ENCODE results near the gene PRDX1. TPM values are rescaled to one million over a fixed set of nuclear protein-coding genes. Genes with fewer than 3 reads are reported as not detected.
"Not testable (repeated sequence)": the region's sequence is repeated elsewhere in the genome, so short reads cannot be mapped to it uniquely, and the experiment has no call there.

PRDX1 gene
- polyA plus RNA-seq, 2 of the 4 experiments (the other 2 are of a cell fraction): 2,391 to 2,709 TPM

DNA sequence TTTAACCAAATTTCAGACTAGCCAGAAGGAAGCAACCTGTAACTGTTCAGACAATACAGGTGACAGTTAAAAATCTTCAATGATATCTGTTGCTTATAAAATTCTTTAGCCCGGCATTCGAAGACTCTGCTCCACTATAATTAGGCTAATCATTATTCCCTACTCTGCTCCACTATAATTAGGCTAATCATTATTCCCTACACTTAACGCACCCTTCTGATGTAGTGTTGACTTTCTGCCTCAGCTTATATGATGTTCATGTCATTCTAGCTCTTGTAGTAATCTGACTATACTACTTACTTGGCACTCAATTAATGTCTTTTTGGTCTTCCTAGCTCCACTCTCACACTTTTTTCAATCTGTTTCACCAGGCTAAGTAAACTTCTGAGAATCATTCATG is 44.0 kb downstream of the PRDX1 start:
- TF ChIP-seq ZSCAN20 (CRISPR knock-in tag; IDR thresholded peaks at IDR 0.05) (no peak), NFE2L2 (conservative IDR thresholded peaks at IDR 0.05; ENCODE audit: low read length) (no peak), RCOR1 (IDR thresholded peaks at IDR 0.05; ENCODE audit: low read depth, low read length) (no peak), FOSB (CRISPR knock-in tag; IDR thresholded peaks at IDR 0.05) (no peak), RNF2 (IDR thresholded peaks at IDR 0.05; ENCODE audit: borderline replicate concordance, low read depth) (no peak), CHD2 (IDR thresholded peaks at IDR 0.05; ENCODE audit: low read length, partially characterized antibody) (no peak), HOXA7 (CRISPR knock-in tag; IDR thresholded peaks at IDR 0.05) (no peak), MAZ (IDR thresholded peaks at IDR 0.05; ENCODE audit: borderline replicate concordance, low read depth, low read length) (no peak), EP300 (IDR thresholded peaks at IDR 0.05) (no peak), JUN (IDR thresholded peaks at IDR 0.05) (no peak), GATA3 (IDR thresholded peaks at IDR 0.05; ENCODE audit: borderline replicate concordance) (no peak), CHD4 (IDR thresholded peaks at IDR 0.05; ENCODE audit: borderline replicate concordance) (no peak), PHF8 (IDR thresholded peaks at IDR 0.05; ENCODE audit: borderline replicate concordance, low read depth) (no peak)
- TF ChIP-seq, protein P1, sequence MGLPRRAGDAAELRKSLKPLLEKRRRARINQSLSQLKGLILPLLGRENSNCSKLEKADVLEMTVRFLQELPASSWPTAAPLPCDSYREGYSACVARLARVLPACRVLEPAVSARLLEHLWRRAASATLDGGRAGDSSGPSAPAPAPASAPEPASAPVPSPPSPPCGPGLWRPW (IDR thresholded peaks at IDR 0.05): no peak
- TF ChIP-seq, protein P2, sequence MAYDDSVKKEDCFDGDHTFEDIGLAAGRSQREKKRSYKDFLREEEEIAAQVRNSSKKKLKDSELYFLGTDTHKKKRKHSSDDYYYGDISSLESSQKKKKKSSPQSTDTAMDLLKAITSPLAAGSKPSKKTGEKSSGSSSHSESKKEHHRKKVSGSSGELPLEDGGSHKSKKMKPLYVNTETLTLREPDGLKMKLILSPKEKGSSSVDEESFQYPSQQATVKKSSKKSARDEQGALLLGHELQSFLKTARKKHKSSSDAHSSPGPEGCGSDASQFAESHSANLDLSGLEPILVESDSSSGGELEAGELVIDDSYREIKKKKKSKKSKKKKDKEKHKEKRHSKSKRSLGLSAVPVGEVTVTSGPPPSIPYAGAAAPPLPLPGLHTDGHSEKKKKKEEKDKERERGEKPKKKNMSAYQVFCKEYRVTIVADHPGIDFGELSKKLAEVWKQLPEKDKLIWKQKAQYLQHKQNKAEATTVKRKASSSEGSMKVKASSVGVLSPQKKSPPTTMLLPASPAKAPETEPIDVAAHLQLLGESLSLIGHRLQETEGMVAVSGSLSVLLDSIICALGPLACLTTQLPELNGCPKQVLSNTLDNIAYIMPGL (CRISPR knock-in tag; IDR thresholded peaks at IDR 0.05; ENCODE audit: borderline replicate concordance): no peak
- WGBS (ENCODE audit: missing lambda C conversion rate): 94% methylated on average over 3 of the region's 3 CpGs
- Histone ChIP-seq H3K27ac (no peak overlapping the region), H3K4me3 (no peak overlapping the region), H3K4me1 (no peaks in the 10 kb centered on the region), H3K9me3 (no peaks in the 10 kb centered on the region), H3K4me2 (no peak overlapping the region)
- CTCF ChIA-PET: no interaction called here
- POLR2A ChIA-PET: no interaction called here
- FAIRE-seq (no peak), ATAC-seq (no peak), DNase-seq (ENCODE audit: low read depth in 1 of 2, low spot score in 1 of 2) (no peak)

DNA sequence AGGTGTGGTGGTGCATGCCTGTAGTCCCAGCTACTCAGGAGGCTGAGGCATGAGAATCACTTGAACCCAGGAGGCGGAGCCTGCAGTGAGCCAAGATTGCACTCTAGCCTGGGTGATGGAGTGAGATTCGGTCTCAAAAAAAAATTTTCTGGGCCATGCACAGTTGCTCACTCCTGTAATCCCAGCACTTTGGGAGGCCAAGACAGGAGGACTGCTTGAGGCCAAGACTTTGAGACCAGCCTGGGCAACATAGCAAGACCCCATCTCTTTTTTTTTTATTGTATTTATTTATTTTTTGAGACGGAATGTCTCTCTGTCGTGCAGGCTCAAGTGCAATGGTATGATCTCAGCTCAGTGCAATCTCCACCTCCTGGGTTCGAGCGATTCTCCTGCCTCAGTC is 47.5 kb downstream of the PRDX1 start:
- CTCF ChIA-PET; FAIRE-seq; H3K4me3 ChIP-seq; ATAC-seq; H3K4me1 ChIP-seq; H3K4me2 ChIP-seq; H3K27ac ChIP-seq; POLR2A ChIA-PET; H3K9me3 ChIP-seq; DNase-seq (ENCODE audit: low read depth in 1 of 2, low spot score in 1 of 2): not testable (repeated sequence)
- WGBS (ENCODE audit: missing lambda C conversion rate): 81% methylated on average over 6 of the region's 6 CpGs

DNA sequence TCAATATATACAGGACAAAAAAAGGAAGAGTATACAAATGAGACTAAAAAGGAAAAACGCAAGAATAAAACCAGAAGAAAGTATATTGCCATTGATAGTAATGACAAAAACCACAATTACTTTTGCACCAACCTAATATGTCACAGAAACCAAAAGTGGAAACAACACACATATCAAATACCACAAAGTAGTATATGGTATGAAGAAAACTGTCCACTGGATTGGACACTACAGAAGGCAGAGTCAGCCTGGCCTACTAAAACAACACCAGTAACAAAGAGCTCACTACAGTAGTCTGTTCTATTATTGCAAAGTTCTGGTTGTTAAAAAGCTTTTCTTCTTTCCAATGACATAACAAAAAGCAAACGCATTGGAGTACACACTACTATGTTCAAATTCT is 48.4 kb downstream of the PRDX1 start:
- DNase-seq (ENCODE audit: low read depth in 1 of 2, low spot score in 1 of 2) (no peak), ATAC-seq (no peak), FAIRE-seq (no peak)
- TF ChIP-seq, protein P3, sequence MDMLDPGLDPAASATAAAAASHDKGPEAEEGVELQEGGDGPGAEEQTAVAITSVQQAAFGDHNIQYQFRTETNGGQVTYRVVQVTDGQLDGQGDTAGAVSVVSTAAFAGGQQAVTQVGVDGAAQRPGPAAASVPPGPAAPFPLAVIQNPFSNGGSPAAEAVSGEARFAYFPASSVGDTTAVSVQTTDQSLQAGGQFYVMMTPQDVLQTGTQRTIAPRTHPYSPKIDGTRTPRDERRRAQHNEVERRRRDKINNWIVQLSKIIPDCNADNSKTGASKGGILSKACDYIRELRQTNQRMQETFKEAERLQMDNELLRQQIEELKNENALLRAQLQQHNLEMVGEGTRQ (IDR thresholded peaks at IDR 0.05): no peak
- no peak for TF ChIP-seq KDM1A (IDR thresholded peaks at IDR 0.05; ENCODE audit: low read depth)
- TF ChIP-seq MYC (IDR thresholded peaks at IDR 0.05; ENCODE audit: borderline replicate concordance, low read length): no peak
- no peak for TF ChIP-seq HDAC2 (IDR thresholded peaks at IDR 0.05)
- TF ChIP-seq PHF8 (IDR thresholded peaks at IDR 0.05; ENCODE audit: borderline replicate concordance, low read depth): no peak
- no peak for TF ChIP-seq TP53 (CRISPR knock-in tag; IDR thresholded peaks at IDR 0.05)
- TF ChIP-seq TFCP2L1 (CRISPR knock-in tag; IDR thresholded peaks at IDR 0.05): no peak
- TF ChIP-seq RARB (CRISPR knock-in tag; IDR thresholded peaks at IDR 0.05): no peak
- no peak for TF ChIP-seq RNF2 (IDR thresholded peaks at IDR 0.05; ENCODE audit: borderline replicate concordance, low read depth)
- no peak for TF ChIP-seq JUNB (IDR thresholded peaks at IDR 0.05)
- no peak for TF ChIP-seq EHF (CRISPR knock-in tag; IDR thresholded peaks at IDR 0.05)
- no peak for TF ChIP-seq HOXB13 (CRISPR knock-in tag; IDR thresholded peaks at IDR 0.05; ENCODE audit: low read depth)
- TF ChIP-seq, protein P4, sequence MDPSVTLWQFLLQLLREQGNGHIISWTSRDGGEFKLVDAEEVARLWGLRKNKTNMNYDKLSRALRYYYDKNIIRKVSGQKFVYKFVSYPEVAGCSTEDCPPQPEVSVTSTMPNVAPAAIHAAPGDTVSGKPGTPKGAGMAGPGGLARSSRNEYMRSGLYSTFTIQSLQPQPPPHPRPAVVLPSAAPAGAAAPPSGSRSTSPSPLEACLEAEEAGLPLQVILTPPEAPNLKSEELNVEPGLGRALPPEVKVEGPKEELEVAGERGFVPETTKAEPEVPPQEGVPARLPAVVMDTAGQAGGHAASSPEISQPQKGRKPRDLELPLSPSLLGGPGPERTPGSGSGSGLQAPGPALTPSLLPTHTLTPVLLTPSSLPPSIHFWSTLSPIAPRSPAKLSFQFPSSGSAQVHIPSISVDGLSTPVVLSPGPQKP (IDR thresholded peaks at IDR 0.05; ENCODE audit: low read depth, low read length): no peak
- TF ChIP-seq ZNF302 (CRISPR knock-in tag; IDR thresholded peaks at IDR 0.05): no peak
- TF ChIP-seq MAZ (IDR thresholded peaks at IDR 0.05; ENCODE audit: borderline replicate concordance, low read depth, low read length): no peak
- no peak for TF ChIP-seq KDM5A (IDR thresholded peaks at IDR 0.05)
- ChIA-PET CTCF (interaction anchor here (0.6 to 1.3 kb wide), 2 partner anchors 9 to 19 kb away, joined by 3 to 5 read pairs; no protein-coding TSS in a partner anchor), POLR2A (interaction anchor here (0.6 kb wide), 1 partner anchor 170 kb away, joined by 6 read pairs; no protein-coding TSS in a partner anchor)
- H3K9me3 ChIP-seq: no peaks in the 10 kb centered on the region
- H3K4me1 ChIP-seq: no peaks in the 10 kb centered on the region
- H3K4me2 ChIP-seq: no peak overlapping the region
- WGBS (ENCODE audit: missing lambda C conversion rate): 61% methylated on average over 2 of the region's 2 CpGs
- no peak overlapping the region for H3K4me3 ChIP-seq
- no peak overlapping the region for H3K27ac ChIP-seq

Data from A549 (cell line).